Endothelial cell of hepatic sinusoid (primary cell): ENCODE data around the gene ADAM17.

Experiments used
- in situ Hi-C: cut with HindIII; loops from 2 replicates; pipeline ENCODE4 v1.10.0; 2017; ENCODE audit warnings: low sequenced_read_pairs

Gene ADAM17

GRCh38 chr2:9474361-9475057 is 81.1 kb downstream of the ADAM17 start, which contains the start of gene IAH1:
Gene IAH1, plus strand, starts transcription at chr2:9474551. Its CDS starts 16 bp downstream, at chr2:9474567.
- in situ Hi-C loops, result no loop called here

DNA sequence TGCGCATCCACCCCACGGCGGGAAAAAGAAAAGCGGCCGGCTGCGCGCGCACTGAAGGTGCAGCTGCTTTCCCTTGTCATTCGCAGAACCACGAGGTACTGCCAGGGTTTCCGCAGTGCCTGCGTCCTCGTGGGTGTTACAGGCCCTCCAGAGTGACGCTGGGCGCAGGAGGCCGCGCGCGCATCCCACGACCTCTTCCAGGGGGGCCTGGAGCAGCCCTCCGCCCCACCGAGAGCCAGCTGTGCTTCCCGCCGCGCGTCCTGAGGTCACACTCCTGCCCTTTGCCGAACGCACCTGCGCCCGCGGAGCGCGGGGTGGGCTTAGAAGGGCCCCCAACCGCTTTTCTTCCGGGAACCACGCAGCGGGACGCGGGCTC is 81.7 kb downstream of the ADAM17 start:
- in situ Hi-C loops, result no loop called here

- in situ Hi-C loops, result no loop called here
Measured at GRCh38 chr2:9473308-9473984, 82.2 kb downstream of the ADAM17 start.

DNA sequence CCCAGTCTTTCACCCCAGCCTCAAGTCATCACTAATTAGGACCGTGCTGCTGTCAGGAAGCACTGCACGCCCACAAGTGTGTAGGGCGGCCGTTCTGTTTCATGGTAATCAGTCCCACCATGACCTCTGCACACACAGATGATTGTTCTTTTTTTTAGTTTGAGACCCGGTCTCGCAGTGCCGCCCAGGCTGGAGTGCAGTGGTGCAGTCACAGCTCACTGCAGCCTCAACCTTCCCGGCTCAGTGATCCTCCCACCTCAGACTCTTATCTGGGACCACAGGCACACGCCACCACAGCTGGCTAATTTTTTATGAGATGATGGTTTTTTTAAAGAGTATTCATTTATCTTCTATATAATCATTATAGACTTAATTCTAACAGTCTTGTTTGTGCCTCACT is 83.1 kb downstream of the ADAM17 start:
- in situ Hi-C loops, result no loop called here

GRCh38 chr2:9471206-9471605 is 84.4 kb downstream of the ADAM17 start:
- in situ Hi-C loops, result no loop called here

GRCh38 chr2:9467687-9468086 is 87.9 kb downstream of the ADAM17 start:
- in situ Hi-C loops, result no loop called here

GRCh38 chr2:9466147-9466683 is 89.4 kb downstream of the ADAM17 start:
- in situ Hi-C loops, result no loop called here

- in situ Hi-C loops, result no loop called here
Measured at GRCh38 chr2:9465170-9465569, 90.5 kb downstream of the ADAM17 start.

GRCh38 chr2:9463698-9464034 is 92.0 kb downstream of the ADAM17 start:
- in situ Hi-C loops, result no loop called here

DNA sequence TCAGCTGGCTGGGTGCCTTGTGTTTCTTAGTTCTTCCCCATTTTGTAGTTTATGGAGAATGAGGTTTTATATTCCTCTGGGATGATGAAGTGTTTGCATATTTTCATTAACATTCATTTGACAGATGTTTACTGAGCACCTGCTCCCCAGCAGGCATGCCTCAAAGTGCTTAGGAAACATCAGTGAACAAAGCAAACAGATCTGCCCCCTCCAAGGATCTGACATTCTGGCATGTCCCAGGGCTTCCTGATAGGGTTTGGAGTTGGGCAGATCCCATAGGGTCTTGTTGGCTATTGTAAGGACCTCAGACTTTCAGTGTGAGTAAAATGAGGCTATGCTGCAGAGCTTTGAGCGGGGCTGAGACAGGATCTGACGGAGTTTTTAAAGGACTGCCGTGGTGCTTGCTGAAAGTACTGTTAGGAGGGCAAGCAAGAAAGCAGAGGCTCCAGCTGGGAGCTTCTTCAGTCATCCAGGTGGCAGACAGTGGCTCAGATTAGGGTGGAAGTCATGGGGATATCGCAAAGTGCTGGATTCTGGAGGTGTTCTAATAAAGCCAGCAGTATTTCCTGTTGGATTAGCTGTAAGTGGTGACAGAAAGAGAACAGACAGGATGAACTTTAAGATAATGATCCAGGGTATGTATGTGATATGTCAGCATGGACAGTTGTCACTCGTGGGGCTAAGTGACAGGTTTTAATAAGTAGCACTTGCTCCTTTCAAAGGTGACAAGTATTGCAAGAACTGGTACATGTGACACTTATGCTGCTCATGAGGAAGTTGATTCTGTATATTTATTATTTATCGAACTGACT is 92.5 kb downstream of the ADAM17 start:
- in situ Hi-C loops, result no loop called here

DNA sequence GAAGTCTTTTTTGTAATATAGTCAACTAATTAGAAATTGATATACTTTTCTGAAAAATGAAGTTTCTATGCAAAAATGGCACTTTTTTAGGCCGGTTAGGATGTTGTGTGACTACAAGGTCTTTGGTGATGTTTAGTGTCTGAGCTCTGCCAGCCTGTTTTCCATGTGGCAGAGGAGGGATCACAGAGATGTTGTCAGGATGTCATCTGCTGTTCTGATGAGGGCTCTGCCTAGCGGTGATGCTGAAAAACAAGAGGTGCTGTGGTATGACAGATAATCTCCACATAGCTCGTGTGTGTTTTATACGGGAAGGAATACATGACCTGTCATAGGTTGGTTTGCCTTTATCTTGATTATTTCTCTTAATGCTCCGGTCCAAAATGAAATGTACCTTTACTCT is 93.3 kb downstream of the ADAM17 start:
- in situ Hi-C loops, result no loop called here

- in situ Hi-C loops, result no loop called here
Measured at GRCh38 chr2:9461079-9461478, 94.6 kb downstream of the ADAM17 start.

GRCh38 chr2:9460441-9461017 is 95.1 kb downstream of the ADAM17 start:
- in situ Hi-C loops, result no loop called here

DNA sequence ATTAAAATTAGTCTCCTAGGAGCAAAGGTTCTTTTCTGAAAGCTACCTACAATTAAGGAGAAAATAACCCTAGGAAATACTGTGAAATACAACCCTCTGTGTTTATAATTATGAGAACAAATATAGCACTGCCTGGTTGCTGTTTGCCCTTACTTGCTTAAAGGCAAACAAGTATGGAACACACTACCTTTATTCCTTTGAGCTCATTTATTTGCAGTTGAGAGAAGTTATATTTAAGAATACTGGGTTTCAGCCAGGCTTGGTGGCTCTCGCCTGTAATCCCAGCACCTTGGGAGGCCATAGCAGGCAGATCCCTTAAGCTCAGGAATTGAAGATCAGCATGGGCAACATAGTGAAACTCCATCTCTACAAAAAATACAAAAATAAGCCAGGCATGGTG is 104.4 kb downstream of the ADAM17 start:
- in situ Hi-C loops, result no loop called here

- in situ Hi-C loops, result no loop called here
Measured at GRCh38 chr2:9445089-9445488, 110.5 kb downstream of the ADAM17 start.

DNA sequence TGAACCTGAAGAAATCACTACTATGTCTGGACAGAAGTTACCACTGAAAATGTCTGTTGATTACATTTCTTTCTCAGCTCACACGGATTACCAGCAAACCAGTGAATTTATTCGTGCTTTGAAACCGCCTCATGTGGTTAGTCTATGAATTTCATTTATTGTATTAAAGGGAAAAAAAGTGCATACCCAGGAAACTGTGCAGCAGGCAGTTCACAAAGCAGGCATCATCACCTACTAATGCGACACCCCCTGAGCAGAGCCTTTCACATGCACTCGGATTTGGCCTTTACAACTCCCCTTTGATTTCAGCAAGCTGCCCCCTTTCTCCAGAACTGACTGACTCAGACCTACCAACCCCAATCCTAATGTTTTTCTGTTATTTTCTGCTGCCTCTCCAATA is 112.1 kb downstream of the ADAM17 start:
- in situ Hi-C loops, result no loop called here

- in situ Hi-C loops, result no loop called here
Measured at GRCh38 chr2:9441556-9441955, 114.1 kb downstream of the ADAM17 start.

- in situ Hi-C loops, result no loop called here
Measured at GRCh38 chr2:9440058-9440727, 115.4 kb downstream of the ADAM17 start.

- in situ Hi-C loops, result no loop called here
Measured at GRCh38 chr2:9439536-9439935, 116.1 kb downstream of the ADAM17 start.
